HepG2 (cell line): ENCODE measurements around the gene CNNM2. TPM values are rescaled to one million over a fixed set of nuclear protein-coding genes. Genes with fewer than 3 reads are reported as not detected.

ENCODE experiments used
- ATAC-seq: fragments of 200-7000 bp; cut with Tn5 transposase; 3 replicates; pipeline ENCODE4 v1.9.1; 2020; ENCODE audit warnings: mild to moderate bottlenecking, moderate library complexity
- BruUV-seq: library from RNA; stranded (reverse); fragments of 400-500 nt; replicated peaks from 2 replicates; lab custom pipeline; 2021; lab: Mats Ljungman, UMichigan
- CTCF ChIA-PET: fragments of 300-600 bp; formaldehyde crosslinking; extraction: SDS; loops from one replicate; lab custom pipeline; 2021; ENCODE audit warnings: low total read pairs, inconsistent platforms, low intra/inter-chr PET ratio; lab: Yijun Ruan, JAX
- POLR2A ChIA-PET: fragments of 350-600 bp; sonication (Branson Sonifier 250); formaldehyde crosslinking; loops from one replicate; lab custom pipeline; 2020; ENCODE audit warnings: antibody characterized with exemption, inconsistent platforms; lab: Yijun Ruan, JAX
- DNase-seq: peaks from one replicate; pipeline ENCODE4 v3.0.0-alpha.2; 2015; ENCODE audit warnings: low spot score
- FAIRE-seq: peaks from 3 replicates; lab custom pipeline; 2011; peaks lifted over from hg19 to GRCh38; lab: Jason Lieb, UNC
- H2AFZ ChIP-seq: one replicate; pipeline ENCODE4 v1.6.1; 2011; ENCODE audit warnings: low read length, inconsistent platforms
- H3K27ac ChIP-seq: fragments of 300-600 bp; 3 replicates; pipeline ENCODE4 v1.8.0; 2011; ENCODE audit warnings: mixed run types, mild to moderate bottlenecking, mixed read lengths, low read length, inconsistent platforms; ENCODE audit not compliant: insufficient read depth; ENCODE audit errors: extremely low read length
- H3K27me3 ChIP-seq, 2 experiments: fragments of 200-600 bp in 1 of 2; 2 replicates in 1 of 2; 3 replicates in 1 of 2; pipeline versions ENCODE4 v1.6.0 to v1.8.0; 2011; ENCODE audit warnings: low read length in 2 of 2, mild to moderate bottlenecking in 2 of 2, moderate library complexity in 2 of 2, inconsistent platforms in 1 of 2; ENCODE audit not compliant: insufficient read depth in 2 of 2, control insufficient read depth in 1 of 2
- H3K36me3 ChIP-seq, 2 experiments: fragments of 200-600 bp in 1 of 2; replicated peaks in 1 of 2; 2 replicates in 1 of 2; 3 replicates in 1 of 2; pipeline versions ENCODE4 v1.5.1 to v1.8.0; 2011; ENCODE audit warnings: low read length in 2 of 2, inconsistent platforms in 1 of 2; ENCODE audit not compliant: insufficient read depth in 2 of 2, control insufficient read depth in 1 of 2
- H3K4me1 ChIP-seq: 2 replicates; pipeline ENCODE4 v1.5.1; 2012; ENCODE audit warnings: low read length, inconsistent platforms; ENCODE audit not compliant: insufficient read depth
- H3K4me2 ChIP-seq: 2 replicates; pipeline ENCODE4 v1.6.0; 2011; ENCODE audit warnings: low read depth, low read length, inconsistent platforms
- H3K4me3 ChIP-seq, 3 experiments: fragments of 200-600 bp in 1 of 3; sonication (generic), shearing (Covaris generic) in 1 of 3; replicated peaks in 1 of 3; 2 replicates each; pipeline ENCODE4 v1.5.1; 2011 to 2016; ENCODE audit warnings: low read length in 3 of 3, inconsistent platforms in 2 of 3, low read depth in 2 of 3, mild to moderate bottlenecking in 2 of 3, control low read depth in 1 of 3, mixed read lengths in 1 of 3; ENCODE audit not compliant: insufficient read depth in 1 of 3
- H3K79me2 ChIP-seq: one replicate; pipeline ENCODE4 v1.6.1; 2011; ENCODE audit warnings: low read length, inconsistent platforms; ENCODE audit not compliant: insufficient read depth
- H3K9ac ChIP-seq: 2 replicates; pipeline ENCODE4 v1.6.0; 2011; ENCODE audit warnings: mild to moderate bottlenecking, low read depth, low read length, inconsistent platforms; ENCODE audit not compliant: insufficient read depth
- H3K9me3 ChIP-seq: 2 replicates; pipeline ENCODE4 v1.5.1; 2012; ENCODE audit warnings: mild to moderate bottlenecking, low read length
- H4K20me1 ChIP-seq: 2 replicates; pipeline ENCODE4 v1.6.0; 2011; ENCODE audit warnings: inconsistent platforms, mild to moderate bottlenecking, low read length, moderate library complexity; ENCODE audit not compliant: insufficient read depth
- AGO1 ChIP-seq: fragments of 200-400 bp; formaldehyde crosslinking; IDR thresholded peaks from 2 replicates; pipeline ENCODE4 v1.6.1; 2017; ENCODE audit warnings: mild to moderate bottlenecking, low read depth, low read length, moderate library complexity; ENCODE audit not compliant: poor library complexity, severe bottlenecking
- CHD2 ChIP-seq: IDR thresholded peaks from 2 replicates; pipeline ENCODE4 v1.6.1; 2011; ENCODE audit warnings: low read depth, low read length, improper control_type of control experiment
- CREB1 ChIP-seq, 2 experiments: fragments of 450-650 bp in 1 of 2; IDR thresholded peaks; 2 replicates each; pipeline ENCODE4 v1.6.1; 2016 to 2017; ENCODE audit warnings: control low read depth in 1 of 2, mild to moderate bottlenecking in 1 of 2, missing compliant biosample characterization in 1 of 2, missing genetic modification characterization in 1 of 2
- RARA ChIP-seq: IDR thresholded peaks from 2 replicates; pipeline ENCODE4 v1.6.1; 2016; ENCODE audit warnings: missing genetic modification reagents, missing compliant biosample characterization
- SMAD9 ChIP-seq: sonication (generic); formaldehyde crosslinking; IDR thresholded peaks from 2 replicates; pipeline ENCODE4 v1.5.1; 2020; ENCODE audit warnings: mild to moderate bottlenecking, missing genetic modification reagents
- ZNF781 ChIP-seq: sonication (generic); formaldehyde crosslinking; IDR thresholded peaks from 2 replicates; pipeline ENCODE4 v1.5.1; 2020; ENCODE audit warnings: borderline replicate concordance, mild to moderate bottlenecking, missing genetic modification reagents; ENCODE audit errors: not compliant biosample characterization
- ZNF782 ChIP-seq: sonication (generic); formaldehyde crosslinking; IDR thresholded peaks from 2 replicates; pipeline ENCODE4 v1.4.0; 2020; ENCODE audit warnings: missing genetic modification reagents, mild to moderate bottlenecking, borderline replicate concordance
- in situ Hi-C: cut with HindIII; loops from 2 replicates; pipeline ENCODE4 v1.10.0; 2017; ENCODE audit warnings: low pct_unique_long_range_greater_than_20kb; ENCODE audit not compliant: extremely low pct_ligation_motif_present
- intact Hi-C: fragments of 100-400 bp; cut with micrococcal nuclease; formaldehyde crosslinking; loops from one replicate; pipeline ENCODE4 v1.10.0; 2022; ENCODE audit not compliant: unreplicated experiment
- polyA plus RNA-seq, 8 experiments: library from polyadenylated mRNA; depleted of rRNA in 3 of 8; stranded (reverse) in 7 of 8; unstranded in 1 of 8; fragments of >200 nt; fragmentation: Illumina TruSeq in 4 of 8; extraction: Trizol in 4 of 8; gene quantifications; 2 replicates each; pipeline versions ENCODE4 v1.2.1 to v1.2.3, GENCODE V29; 2011 to 2016; ENCODE audit warnings: low read depth in 4 of 8, missing spikeins in 1 of 8, mixed read lengths in 1 of 8; ENCODE audit not compliant: insufficient read depth in 1 of 8
- total RNA-seq, 5 experiments: library from RNA; depleted of rRNA; stranded (reverse); fragments of >200 nt; fragmentation: Illumina TruSeq; extraction: Trizol; gene quantifications; 2 replicates each; pipeline ENCODE4 v1.2.3, GENCODE V29; 2016; ENCODE audit warnings: low read depth in 1 of 5
- TF ChIP-seq, protein P1 (sequence below), 2 experiments: fragments of 450-650 bp in 1 of 2; sonication (generic) in 1 of 2; formaldehyde crosslinking in 1 of 2; IDR thresholded peaks; 2 replicates each; pipeline versions ENCODE4 v1.6.1 to v1.8.0; 2016 to 2022; ENCODE audit warnings: antibody characterized with exemption in 1 of 2, mild to moderate bottlenecking in 1 of 2, missing genetic modification reagents in 1 of 2

The CNNM2 gene
- total and polyA plus RNA-seq, 2 of the 13 experiments (the other 11 are each of a cell fraction or from before 2014, with no cell fraction given) = 7.1 to 9.0 TPM

DNA sequence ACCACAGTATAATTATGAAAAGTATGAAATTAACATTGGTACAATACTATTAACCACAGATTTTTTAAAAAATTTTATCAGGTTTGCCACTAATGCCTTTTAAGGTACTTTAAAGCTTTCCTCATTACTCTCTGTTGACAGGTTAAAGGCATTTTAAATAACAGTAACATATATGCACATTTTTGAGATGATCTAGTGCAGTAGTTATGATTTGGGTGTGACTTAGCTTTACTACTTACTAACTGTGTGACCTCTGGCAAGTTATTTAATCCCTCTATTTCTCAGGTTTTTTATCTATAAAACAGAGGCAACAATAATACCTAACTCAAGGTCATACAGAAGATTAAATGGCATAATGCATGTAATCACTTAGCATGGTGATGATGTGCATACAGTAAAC is 180.1 kb downstream of the CNNM2 start:
- no TSS peak for BruUV-seq
- Histone ChIP-seq H3K27ac (no peak overlapping the region), H3K79me2 (no peaks in the 10 kb centered on the region), H3K36me3 (peaks cover 27 to 66% of the 10 kb centered on the region in 2 experiments), H3K9me3 (no peaks in the 10 kb centered on the region), H4K20me1 (no peaks in the 10 kb centered on the region), H3K4me1 (no peaks in the 10 kb centered on the region), H3K27me3 (no peaks in the 10 kb centered on the region), H2AFZ (no peak overlapping the region), H3K4me2 (no peak overlapping the region), H3K4me3 (no peak overlapping the region), H3K9ac (no peak overlapping the region)
- in situ Hi-C loops (no loop called here), intact Hi-C loops (no loop called here)
- ATAC-seq (no peak), DNase-seq (no peak), FAIRE-seq (no peak)
- ChIA-PET CTCF (no interaction called here), POLR2A (no interaction called here)
- no peak for TF ChIP-seq CHD2
- no peak for TF ChIP-seq AGO1
- no peak for TF ChIP-seq RARA (CRISPR knock-in tag)
- no peak for TF ChIP-seq ZNF782 (CRISPR knock-in tag)
- TF ChIP-seq, protein P1, sequence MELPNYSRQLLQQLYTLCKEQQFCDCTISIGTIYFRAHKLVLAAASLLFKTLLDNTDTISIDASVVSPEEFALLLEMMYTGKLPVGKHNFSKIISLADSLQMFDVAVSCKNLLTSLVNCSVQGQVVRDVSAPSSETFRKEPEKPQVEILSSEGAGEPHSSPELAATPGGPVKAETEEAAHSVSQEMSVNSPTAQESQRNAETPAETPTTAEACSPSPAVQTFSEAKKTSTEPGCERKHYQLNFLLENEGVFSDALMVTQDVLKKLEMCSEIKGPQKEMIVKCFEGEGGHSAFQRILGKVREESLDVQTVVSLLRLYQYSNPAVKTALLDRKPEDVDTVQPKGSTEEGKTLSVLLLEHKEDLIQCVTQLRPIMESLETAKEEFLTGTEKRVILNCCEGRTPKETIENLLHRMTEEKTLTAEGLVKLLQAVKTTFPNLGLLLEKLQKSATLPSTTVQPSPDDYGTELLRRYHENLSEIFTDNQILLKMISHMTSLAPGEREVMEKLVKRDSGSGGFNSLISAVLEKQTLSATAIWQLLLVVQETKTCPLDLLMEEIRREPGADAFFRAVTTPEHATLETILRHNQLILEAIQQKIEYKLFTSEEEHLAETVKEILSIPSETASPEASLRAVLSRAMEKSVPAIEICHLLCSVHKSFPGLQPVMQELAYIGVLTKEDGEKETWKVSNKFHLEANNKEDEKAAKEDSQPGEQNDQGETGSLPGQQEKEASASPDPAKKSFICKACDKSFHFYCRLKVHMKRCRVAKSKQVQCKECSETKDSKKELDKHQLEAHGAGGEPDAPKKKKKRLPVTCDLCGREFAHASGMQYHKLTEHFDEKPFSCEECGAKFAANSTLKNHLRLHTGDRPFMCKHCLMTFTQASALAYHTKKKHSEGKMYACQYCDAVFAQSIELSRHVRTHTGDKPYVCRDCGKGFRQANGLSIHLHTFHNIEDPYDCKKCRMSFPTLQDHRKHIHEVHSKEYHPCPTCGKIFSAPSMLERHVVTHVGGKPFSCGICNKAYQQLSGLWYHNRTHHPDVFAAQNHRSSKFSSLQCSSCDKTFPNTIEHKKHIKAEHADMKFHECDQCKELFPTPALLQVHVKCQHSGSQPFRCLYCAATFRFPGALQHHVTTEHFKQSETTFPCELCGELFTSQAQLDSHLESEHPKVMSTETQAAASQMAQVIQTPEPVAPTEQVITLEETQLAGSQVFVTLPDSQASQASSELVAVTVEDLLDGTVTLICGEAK (IDR thresholded peaks at IDR 0.05) = no peak
- TF ChIP-seq, protein P1 (CRISPR knock-in tag; IDR thresholded peaks at IDR 0.05) = no peak
- no peak for TF ChIP-seq CREB1 (IDR thresholded peaks at IDR 0.05)
- TF ChIP-seq CREB1 (CRISPR knock-in tag; IDR thresholded peaks at IDR 0.05) = no peak
- no peak for TF ChIP-seq SMAD9
- TF ChIP-seq ZNF781 (CRISPR knock-in tag) = no peak
